CD4-positive, alpha-beta T cell treated with Interleukin-17A for 4 hours (primary cell): ENCODE data around the gene PDSS2.

Source experiments
- DNase-seq: peaks from one replicate; pipeline ENCODE4 v3.0.0-alpha.2; 2020; ENCODE audit warnings: mixed read lengths

Gene PDSS2

DNA sequence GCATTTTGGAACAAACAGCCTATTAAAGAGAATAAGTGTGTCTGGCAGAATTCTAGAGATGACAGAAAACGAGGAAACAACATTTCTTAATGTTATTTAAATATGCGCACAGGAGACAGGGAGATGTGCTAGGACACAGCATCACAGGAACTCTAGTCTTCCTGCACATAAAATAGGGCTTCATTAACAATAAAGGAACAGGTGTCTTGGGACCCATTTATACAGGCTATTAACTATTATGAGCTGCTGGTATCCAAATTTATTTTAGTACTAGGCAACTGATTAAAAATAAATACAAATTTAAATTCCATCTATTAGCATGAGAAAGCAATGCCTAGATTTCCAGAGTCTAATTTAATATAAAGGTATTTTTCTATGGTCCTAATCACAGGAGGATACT is 102.3 kb downstream of the PDSS2 start:
- DNase-seq: no peak

DNA sequence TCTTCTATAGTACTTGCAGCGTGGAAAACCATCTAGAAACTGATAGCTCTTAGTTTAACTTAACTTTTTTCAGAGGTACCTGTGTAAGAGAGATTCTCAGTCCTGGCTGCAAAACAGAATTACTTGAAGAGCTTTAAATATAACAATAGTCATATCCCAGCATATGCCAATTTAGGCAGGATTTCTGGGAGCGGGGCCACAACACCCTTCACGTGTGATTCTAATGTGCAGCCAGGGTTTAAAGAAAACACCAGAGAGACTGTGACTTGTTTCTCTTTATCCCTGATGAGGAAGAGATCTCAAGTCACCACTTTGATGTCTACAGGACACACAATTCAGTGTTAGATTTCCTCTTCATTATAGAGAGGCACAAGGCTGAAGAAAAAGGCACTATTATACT is 103.7 kb downstream of the PDSS2 start:
- DNase-seq: no peak

DNA sequence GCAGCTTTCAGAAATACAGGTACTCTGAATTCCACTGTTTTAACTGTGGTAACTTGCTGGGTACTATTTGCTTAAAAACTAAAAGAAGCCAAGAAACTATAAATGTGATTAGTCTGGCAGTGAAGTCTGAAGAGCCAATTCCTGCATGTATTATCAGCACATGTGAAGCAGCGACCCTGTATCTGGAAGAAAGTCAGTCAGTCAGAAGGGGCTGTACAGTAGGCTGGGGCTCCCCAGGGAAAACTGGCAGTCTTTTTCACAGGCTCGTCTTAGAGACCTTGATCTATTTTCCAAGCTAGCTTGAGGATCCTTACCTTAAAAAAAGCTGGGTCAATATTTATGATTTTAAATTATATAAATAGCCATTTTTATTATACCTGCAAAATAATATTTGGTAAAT is 104.9 kb downstream of the PDSS2 start:
- no peak for DNase-seq

DNA sequence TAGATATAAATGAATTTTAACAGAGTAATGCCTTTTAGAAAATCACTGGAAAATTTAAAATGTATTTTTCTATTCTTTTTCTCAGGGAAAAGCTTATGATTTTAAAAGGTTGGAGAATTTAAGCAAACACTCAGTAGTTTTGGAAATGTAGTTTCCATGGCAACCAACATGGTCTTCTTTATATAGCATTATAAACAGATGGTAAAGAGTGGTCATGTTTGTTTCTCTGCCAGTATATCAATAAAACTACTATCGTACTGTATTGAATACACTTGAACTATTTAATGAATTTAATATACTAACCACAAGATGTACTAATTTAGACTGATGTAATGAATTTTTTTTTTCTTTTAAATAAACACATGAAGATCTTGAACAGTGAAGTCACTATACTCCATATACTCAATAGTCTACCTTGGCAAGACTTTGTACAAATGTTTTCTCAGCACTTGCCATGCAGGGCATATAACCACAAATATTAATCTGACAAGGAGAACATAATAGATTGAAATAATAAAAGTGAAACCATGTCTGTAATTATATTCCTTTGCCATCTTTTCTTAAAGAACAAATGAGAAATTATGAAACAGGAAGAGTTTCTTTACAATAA is 105.5 kb downstream of the PDSS2 start:
- DNase-seq: no peak

DNA sequence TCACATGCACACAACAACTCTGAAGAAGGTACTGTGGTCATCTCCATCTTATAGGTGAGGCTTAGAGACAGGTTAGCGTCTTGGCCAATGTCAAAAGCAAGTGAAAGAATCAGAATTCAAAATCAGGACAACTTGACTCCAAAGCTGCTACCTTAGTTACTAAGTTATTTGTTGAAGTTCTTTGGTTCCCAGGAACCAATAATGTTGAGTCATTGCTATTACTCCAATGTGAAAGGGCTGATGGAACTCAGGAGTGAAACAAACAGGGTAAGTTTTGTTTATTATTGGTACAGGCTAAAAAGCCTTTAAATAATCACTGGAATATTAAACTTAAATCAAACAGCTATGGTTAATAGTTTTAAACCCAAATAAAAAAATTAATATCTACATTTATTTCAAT is 111.1 kb downstream of the PDSS2 start:
- DNase-seq: no peak

DNA sequence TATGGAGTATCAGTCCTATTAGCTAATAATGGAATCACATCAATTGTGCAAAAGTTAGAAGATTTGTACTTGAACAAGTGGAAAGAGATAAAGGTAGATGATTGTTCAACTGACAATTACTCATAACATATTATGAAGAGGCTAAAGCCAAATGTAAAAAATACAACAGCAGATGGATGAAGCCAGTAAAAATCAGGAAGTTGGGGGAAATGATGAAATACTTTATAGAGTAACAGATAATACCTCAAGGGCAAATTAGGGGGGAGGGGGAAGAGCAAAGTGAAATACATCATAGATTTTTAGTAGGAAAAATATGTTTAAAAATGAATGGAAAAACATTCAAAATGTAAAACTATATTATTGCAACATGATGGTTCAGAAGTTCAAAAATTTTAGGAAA is 114.0 kb downstream of the PDSS2 start:
- no peak for DNase-seq

DNA sequence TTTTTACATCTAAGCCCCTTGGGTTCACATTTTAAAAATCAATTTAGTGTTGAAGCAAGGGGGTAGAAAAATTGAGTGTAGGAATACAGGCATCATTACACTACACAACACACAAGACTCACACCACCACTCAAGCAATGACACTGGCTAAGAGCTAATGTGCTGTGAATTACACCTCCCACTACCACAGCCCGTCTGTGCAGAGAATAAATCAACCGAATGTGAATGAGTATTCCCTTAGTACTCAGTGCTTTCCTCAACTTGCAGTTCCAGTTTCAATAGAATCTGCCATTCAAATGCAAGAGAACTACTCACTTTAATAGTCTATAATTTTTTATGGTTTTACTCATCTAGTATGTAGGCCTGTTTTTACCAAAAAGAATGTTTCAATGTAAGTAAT is 114.4 kb downstream of the PDSS2 start:
- no peak for DNase-seq

DNA sequence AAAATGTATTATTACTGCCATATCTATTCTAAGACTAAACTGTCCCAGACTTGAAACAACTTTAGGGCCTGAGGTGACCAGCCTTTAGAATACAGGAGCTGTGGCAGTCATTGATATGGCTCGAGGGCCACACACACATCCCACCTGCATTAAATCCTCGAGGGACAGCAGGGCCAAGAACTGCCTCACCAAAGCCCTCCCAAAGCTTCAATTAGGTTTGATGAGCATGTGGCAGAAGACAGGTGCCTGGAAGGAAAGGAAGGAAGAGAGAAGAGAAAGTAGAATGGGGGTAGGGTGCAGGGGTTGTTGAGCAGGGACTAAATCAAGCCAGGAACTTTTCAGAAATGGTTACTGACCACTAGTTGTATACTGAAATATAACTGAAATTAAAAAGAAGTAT is 115.0 kb downstream of the PDSS2 start:
- DNase-seq: no peak

DNA sequence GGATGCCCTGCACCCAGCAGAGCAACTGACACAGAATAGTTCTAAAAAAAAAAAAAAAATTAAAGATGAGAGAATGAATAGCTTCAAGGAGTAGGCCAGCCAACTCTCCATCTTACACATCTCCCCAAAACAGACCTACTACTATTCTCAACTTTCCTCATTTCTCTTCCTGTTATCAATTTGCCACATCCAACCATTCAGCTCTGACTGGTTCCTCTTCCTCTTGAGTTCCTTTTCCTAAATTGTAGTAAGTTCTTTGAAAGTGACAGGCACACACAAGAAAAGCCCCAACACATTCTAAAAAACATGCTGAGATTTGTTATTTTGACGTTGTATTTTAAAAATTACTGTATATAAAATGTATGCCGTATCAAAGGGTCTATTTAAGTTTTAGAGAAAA is 117.2 kb downstream of the PDSS2 start:
- no peak for DNase-seq

DNA sequence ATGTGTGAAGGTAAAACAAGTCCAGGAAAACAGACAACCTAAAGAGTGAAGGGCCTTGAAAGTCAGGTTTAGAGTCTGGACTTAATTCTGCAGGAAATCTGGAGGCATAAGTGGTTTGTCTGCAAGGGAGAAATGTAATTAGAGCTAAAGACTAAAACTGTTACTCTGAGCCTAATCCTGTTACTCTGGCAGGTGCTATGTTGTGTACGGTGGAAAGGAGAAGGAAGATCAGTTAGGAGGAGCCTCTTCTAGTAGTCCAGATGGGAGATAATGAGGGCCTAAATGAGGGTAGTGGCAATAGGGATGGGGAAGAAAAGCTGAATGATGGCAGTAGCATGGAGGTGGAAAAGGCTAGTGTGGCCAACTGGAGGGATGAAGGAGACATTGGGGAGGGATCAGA is 118.5 kb downstream of the PDSS2 start:
- DNase-seq: no peak

DNA sequence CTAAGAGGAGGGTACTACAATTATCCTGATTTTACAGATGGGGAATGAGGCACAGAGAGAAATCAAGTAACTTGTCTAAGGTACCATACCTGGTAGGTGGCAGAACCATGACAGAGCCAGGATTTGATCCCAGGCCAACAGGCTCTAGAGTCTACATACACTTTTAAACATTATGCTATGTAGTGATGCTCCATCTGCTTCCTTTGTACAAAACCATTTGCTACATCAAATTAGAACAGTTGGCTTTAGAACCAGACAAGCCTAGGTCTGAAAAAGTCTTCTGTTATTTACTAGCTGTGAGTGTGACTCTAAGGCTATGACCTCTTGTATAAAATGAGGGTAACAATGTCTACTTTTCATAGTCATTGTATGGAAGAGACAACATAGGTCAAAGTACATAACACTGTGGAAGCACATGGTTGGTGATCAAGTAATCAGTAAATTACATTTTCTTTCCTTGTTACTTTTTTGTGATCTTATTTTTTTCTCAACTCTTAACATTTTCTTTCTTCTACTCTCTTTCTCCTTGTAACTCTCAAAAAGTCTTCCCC is 122.1 kb downstream of the PDSS2 start:
- no peak for DNase-seq

DNA sequence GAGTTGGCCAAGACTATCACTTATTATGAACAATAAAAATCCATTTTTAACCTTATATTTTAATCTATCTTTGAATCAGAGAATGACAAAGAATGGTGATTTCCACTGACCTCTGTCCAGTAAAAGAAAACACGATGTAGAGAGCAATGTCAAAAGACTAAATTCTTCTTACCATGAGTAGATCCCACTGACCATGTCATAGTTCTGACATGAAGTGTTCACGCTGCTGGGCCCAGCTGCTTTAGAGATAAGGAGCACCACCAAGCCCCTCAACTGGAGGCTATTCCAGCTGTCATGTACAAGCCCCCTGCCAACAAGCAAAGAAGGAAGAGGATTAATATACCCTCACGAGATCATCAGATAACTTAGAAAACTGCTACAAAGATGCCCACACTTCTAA is 125.3 kb downstream of the PDSS2 start:
- DNase-seq: no peak

DNA sequence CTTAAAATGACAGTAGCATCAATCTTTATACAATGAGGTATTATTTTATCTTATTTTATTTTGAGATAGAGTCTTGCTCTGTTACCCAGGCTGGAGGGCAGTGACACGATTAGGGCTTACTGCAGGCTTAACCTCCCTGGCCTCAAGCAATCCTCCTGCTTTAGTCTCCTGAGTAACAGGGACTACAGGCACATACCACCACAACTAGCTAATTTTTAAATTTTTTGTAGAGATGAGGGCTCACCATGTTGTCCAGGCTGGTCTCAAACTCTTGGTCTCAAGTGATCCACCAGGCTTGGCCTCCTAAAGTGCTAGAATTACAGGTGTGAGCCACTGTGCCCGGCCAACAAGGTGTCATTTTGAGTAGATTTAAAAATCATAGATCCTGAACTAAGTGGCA is 125.9 kb downstream of the PDSS2 start:
- no peak for DNase-seq

DNA sequence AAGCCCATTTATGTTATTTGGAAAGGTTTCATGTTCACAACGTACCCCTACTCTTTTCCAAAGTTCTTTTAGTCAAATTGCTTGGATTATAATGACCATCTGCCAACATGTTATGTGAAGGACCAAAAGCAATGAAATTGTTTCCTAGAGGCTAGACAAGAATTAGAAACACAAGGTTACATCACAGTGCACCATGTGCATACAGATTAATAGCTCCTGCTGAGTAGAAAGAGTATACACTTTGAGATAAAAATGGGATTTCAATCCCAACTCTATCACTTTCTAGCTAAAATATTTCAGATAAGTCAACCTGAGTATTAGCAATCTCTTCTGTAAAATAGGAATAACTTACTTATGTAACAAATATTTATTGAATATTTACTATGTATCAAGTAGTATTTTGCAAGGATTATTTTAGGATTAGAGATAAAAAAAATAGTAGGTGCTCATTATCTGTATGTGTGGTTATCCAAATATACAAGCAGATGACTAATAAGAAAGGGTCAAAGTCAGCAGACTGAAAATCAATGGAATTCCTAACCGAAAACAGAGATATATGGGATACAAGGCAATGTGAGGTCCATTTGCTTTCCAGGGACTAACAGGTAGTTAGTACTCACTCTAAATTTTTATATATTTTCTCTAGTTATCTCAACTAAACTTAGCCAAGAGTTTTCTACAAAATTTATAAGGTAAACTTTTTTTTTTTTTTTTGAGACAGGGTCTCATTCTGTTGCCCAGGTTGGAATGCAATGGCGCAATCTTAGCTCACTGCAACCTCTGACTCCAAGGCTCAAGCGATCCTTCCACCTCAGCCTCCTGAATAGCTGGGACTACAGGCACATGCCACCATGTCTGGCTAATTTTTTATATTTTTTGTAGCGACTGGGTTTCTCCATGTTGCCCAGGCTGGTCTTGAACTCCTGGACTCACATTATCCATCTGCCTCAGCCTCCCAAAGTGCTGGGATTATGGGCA is 127.7 kb downstream of the PDSS2 start:
- DNase-seq: no peak

DNA sequence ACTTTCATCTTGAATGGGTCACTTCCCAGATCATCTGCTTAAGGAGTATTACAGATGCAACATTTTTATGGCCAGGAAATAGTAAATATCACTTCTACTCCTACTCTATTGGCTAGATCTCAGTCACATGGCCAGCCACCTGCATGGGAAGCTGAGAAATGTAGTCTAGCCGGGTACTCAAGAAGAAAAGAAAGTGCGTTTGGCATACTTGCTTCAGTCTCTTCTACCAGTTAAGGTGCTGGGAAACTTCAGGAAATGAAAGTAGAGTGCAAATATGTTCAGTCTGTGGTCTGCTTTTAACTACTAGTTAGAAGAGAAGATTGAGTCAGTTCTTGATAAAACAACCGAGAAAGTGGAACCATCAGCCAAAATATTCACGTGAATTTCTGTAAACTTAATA is 129.2 kb downstream of the PDSS2 start:
- DNase-seq: no peak

DNA sequence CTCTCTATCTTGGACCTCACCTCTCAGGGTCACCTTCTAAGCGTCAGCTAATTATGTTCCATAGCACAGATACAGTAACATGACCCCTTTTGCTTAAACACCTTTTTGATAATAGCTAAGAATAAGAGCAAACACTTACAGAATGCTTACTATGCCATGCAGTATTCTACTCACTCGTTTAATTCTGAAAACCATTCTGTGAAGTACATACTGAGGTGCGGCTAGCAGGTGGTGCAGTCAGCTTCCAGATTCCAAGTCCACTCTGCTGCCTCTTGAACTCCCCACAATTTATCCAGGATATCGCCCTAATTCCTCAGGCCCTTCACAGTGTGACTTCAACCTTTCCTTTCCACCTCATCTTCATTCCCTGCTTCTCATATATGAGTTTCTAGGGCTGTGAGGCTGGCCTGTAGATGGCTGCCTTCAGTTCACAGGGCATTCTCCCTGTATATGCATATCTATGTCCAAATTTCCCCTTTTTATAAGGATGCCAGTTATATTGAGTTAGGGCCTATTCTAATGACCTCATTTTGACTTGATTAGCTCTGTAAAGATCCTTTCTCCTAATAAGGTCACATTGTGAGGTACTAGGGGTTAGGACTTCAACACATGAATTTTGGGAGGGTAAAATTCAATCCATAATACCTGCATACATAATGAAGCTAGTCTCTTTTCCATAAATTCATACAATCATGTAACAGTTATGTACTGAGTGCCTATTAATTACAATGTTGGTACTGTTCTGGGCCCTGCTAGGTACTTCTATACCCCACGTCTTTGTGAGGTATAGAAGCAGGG is 130.1 kb downstream of the PDSS2 start:
- DNase-seq: no peak

DNA sequence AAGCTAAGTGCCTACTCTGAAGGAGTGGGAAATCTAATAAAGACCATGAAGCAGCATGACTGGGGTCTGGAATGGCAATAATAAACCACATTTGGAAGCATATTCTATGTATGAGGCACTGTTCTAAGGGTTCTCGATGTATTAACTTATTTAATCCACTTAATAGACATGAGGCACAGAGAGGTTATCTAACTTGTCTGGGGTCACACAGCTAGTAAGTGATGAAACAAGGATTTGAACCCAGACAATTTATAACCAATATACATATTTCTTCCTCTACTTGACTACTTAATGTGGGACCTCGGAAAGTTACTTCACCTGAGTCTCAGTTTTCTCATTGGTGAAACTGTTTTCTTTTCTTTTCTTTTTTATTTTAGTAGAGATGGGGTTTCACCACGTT is 131.3 kb downstream of the PDSS2 start:
- no peak for DNase-seq

DNA sequence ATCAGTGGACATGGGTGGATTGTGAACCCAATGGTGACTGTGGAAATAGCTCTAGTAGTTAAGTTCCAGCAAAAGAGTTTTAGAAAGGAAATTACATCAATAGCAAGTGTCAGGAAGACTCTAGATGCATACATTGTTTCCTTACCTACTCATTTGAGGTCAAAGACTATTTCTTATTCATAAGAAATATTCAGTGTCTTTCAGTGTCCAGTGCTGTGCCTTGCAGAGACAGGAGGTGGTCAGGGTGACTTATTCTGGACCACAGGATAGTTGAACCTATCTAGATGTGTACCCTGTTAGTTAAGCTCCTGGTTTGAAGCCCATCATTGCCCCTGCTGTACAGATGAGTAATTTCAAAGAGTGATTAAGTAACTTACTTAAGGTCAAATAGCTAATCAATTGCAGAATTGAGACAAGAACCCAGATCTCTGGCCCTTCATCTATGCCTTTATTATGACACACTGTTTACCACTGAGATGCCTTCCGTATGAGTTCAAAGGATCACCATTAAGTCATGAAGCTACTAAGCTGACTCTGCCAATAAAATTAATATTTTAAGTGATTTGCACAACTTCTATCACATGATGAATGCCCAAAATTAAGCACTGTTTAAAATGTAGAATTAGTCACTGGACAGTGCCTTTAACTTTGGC is 136.1 kb downstream of the PDSS2 start:
- no peak for DNase-seq

DNA sequence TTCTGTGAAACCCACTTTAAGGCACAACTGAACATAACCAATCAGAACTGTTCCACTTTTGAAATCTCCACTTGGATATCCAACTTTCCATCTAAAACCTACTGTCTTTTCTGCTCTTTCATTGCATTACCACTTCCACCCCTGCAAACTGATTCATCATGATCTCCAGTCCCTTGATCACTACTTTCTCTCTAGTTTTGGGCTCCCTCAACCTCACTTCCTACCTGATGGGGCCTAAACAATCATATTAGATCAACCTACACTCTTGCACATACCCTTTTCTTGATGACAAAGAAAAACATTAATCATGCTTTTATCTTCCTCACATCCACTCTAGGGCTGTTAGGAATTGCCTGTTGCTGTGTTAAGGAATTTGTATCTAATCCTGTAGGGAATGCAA is 137.6 kb downstream of the PDSS2 start:
- DNase-seq: no peak

DNA sequence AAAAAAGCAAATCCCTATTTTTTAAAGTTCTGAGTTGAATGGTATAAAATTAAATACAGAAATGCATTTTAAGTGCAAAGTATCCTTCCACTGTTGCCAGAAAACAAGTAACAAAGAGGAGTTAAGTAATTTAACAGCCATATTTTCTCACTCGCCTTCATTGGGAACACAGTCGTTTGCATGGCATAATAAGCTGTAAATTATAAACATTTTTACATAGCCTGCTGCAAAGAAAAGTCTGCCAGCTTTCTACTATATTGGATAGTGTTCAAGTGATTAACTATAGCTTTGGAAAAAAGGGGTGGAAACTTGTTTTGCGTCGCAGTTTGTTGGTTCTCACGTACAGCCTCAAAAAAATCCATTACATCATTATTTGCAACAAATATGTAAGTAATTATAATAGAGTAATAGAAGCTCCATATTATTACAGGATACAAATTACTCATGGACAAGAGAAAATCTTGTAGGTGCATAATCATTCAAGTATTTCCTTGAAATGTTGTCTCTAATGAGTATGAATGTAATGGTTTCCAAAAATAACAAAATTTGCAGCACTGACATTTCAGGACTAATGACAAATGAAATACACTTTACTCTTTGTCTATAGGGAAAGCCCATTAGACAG is 139.3 kb downstream of the PDSS2 start:
- no peak for DNase-seq

DNA sequence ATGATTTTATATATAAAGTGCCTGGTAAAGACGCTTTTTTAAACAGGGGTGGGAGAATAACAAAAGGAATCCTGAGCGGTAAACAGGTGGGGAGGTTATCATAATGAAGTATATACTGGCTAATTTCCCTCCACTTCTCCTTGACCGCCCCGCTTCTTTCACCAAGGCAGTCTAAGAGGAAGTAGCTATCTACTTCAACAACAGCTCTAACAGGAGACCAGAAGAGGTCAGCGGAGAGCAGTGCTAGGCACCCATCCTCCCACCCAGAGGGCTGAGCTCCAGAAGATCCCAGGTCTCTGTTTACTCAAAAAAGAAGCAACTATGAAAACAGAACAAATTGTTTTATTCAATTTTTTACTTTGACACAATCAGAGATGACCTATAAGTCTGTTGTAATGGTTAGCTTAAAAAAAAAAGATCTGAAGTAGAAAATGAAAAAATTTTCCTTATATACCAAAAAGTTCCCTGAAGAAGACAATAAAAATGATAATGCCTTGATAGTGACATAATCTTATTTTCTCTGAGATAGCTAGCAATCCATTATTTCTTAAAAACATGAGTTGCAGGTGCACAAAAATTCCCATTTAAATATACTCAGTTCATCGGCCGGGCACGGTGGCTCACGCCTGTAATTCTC is 141.1 kb downstream of the PDSS2 start:
- peak; percentile 21 for DNase-seq

DNA sequence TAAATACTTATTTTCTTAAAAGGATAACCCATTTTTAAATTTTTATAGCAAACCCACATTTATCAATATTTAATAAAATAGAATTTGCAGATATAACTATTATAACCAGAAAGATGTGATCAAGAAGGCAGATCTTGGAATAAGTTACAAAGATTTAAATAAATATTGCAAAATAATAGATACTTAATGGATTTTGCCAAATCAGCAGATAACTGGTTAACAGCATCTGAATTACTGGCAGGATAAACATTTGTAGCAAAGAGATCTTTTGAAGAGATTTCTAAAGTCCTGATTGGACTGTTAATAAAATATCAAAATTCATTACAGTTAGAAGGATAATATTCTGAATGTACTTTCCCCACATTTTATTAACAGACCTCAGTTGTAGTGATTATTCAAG is 144.2 kb downstream of the PDSS2 start:
- DNase-seq: no peak
